Endothelial cell (in vitro differentiated cells): ENCODE results near the gene MRC1. TPM values are rescaled to one million over a fixed set of nuclear protein-coding genes. Genes with fewer than 3 reads are reported as not detected.
A peak's percentile ranks its signal among the peaks of the same experiment; 100 is the strongest.

ENCODE experiments used
- DNase-seq: peaks from one replicate; pipeline ENCODE4 v3.0.0; 2021; ENCODE audit warnings: low spot score
- H3K27ac Mint-ChIP-seq: one replicate; pipeline ENCODE4 v1.8.0; 2021; ENCODE audit warnings: mixed read lengths, inconsistent platforms; ENCODE audit not compliant: unreplicated experiment
- H3K27me3 Mint-ChIP-seq: one replicate; pipeline ENCODE4 v1.8.0; 2021; ENCODE audit warnings: mild to moderate bottlenecking, moderate library complexity, mixed read lengths, inconsistent platforms; ENCODE audit not compliant: unreplicated experiment
- H3K36me3 Mint-ChIP-seq: one replicate; pipeline ENCODE4 v1.8.0; 2021; ENCODE audit warnings: mild to moderate bottlenecking, low read depth, mixed read lengths, inconsistent platforms; ENCODE audit not compliant: unreplicated experiment
- H3K4me1 Mint-ChIP-seq: one replicate; pipeline ENCODE4 v1.8.0; 2021; ENCODE audit warnings: mild to moderate bottlenecking, mixed read lengths, inconsistent platforms; ENCODE audit not compliant: unreplicated experiment
- H3K4me3 Mint-ChIP-seq: one replicate; pipeline ENCODE4 v1.8.0; 2021; ENCODE audit warnings: mild to moderate bottlenecking, mixed read lengths, inconsistent platforms; ENCODE audit not compliant: unreplicated experiment
- H3K9me3 Mint-ChIP-seq: one replicate; pipeline ENCODE4 v1.8.0; 2021; ENCODE audit warnings: mixed read lengths, inconsistent platforms; ENCODE audit not compliant: unreplicated experiment
- total RNA-seq: library from RNA; stranded (reverse); fragmentation: NEBNext Ultra II Directional; extraction: Animal tissue kit (Norgen Biotek cat#: 25700); gene quantifications from one replicate; pipeline ENCODE4 v1.2.1, GENCODE V29; 2021; ENCODE audit not compliant: unreplicated experiment
- TF ChIP-seq, protein P1 (sequence below): fragments of 200-600 bp; sonication (generic); IDR thresholded peaks from one replicate; pipeline ENCODE4 v1.5.0; 2021; ENCODE audit warnings: antibody characterized with exemption; ENCODE audit not compliant: unreplicated experiment

The MRC1 gene
- total RNA-seq, 1 donor from 2014 or later: 35.7 TPM

GRCh38 chr10:17782921-17783665 is 26.1 kb upstream of the MRC1 start:
- Mint-ChIP-seq H3K4me3 (no peak overlapping the region), H3K27me3 (no peaks in the 10 kb centered on the region), H3K36me3 (peaks cover 3% of the 10 kb centered on the region), H3K9me3 (no peaks in the 10 kb centered on the region), H3K4me1 (peaks cover 26% of the 10 kb centered on the region), H3K27ac (no peak overlapping the region)
- DNase-seq: no peak
- TF ChIP-seq, protein P1, sequence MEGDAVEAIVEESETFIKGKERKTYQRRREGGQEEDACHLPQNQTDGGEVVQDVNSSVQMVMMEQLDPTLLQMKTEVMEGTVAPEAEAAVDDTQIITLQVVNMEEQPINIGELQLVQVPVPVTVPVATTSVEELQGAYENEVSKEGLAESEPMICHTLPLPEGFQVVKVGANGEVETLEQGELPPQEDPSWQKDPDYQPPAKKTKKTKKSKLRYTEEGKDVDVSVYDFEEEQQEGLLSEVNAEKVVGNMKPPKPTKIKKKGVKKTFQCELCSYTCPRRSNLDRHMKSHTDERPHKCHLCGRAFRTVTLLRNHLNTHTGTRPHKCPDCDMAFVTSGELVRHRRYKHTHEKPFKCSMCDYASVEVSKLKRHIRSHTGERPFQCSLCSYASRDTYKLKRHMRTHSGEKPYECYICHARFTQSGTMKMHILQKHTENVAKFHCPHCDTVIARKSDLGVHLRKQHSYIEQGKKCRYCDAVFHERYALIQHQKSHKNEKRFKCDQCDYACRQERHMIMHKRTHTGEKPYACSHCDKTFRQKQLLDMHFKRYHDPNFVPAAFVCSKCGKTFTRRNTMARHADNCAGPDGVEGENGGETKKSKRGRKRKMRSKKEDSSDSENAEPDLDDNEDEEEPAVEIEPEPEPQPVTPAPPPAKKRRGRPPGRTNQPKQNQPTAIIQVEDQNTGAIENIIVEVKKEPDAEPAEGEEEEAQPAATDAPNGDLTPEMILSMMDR: no peak

- no peaks in the 10 kb centered on the region for H3K27me3 Mint-ChIP-seq
- H3K36me3 Mint-ChIP-seq: peaks cover 3% of the 10 kb centered on the region
- H3K4me3 Mint-ChIP-seq: no peak overlapping the region
- H3K4me1 Mint-ChIP-seq: peaks cover 26% of the 10 kb centered on the region
- TF ChIP-seq, protein P1: no peak
- DNase-seq: no peak
- no peak overlapping the region for H3K27ac Mint-ChIP-seq
- no peaks in the 10 kb centered on the region for H3K9me3 Mint-ChIP-seq
These were observed 25.4 kb upstream of the MRC1 start for GRCh38 chr10:17783751-17784150.

DNA sequence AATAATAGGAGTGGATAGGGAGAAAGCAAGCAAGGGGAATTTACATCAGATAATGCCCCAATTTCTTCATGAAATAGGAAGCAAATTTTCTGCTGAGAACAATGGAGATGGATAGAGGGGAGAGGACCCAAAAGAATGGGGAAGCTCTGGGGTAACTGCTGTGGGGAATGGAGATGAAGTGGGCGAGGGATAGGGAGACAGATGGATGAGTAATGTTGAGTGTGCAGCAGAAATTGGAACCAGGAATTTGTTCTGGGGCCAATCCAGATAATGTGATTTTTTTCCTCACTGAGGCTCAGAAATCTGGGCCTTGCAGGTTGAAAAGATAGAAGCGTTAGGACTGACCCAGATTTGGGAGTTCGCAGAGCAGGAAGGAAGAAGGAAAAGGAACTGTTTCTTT is 24.5 kb upstream of the MRC1 start:
- Mint-ChIP-seq H3K4me1 (peaks cover 25% of the 10 kb centered on the region), H3K27me3 (no peaks in the 10 kb centered on the region), H3K4me3 (no peak overlapping the region), H3K9me3 (no peaks in the 10 kb centered on the region), H3K36me3 (peaks cover 3% of the 10 kb centered on the region), H3K27ac (peak overlapping the region; percentile 55)
- TF ChIP-seq, protein P1: no peak
- DNase-seq: no peak

DNA sequence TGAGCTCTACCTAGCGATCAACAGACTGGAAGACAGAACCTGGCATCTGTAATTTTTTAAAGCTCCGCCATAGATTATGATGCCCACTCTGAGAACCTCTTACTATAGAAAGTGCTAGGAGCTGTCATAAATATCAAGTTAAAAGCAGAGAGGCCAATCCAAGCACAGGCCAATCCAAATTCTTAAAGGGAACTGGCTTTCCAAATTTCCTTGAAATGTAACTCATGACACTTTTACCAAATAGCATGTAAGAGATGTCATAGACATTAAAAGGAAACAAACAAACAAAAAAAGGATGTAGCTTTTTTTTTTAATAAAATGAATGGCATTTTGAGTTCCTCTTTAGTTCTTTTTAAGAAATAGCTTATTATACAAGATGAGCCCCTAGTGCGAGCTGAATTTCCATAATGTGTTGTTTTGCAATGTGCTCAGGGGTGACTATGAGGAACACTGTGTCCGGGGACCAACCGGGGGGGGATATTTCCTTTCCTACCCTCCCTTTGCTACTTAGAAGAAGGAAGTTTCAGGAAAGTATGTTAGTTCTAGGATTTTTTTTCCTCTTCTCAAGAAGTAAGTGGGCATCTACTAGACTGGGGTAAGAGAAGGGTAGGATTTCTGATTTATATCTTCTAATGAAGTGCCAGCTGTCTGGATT is 23.7 kb upstream of the MRC1 start:
- Mint-ChIP-seq H3K36me3 (peaks cover 2% of the 10 kb centered on the region), H3K27ac (peak overlapping the region; percentile 55), H3K4me1 (peaks cover 24% of the 10 kb centered on the region), H3K27me3 (peaks cover 2% of the 10 kb centered on the region), H3K4me3 (no peak overlapping the region), H3K9me3 (no peaks in the 10 kb centered on the region)
- TF ChIP-seq, protein P1: no peak
- no peak for DNase-seq
